OCI-M2 (cell line): ENCODE measurements around the gene FAM234B.

Source experiments
- DNase-seq: peaks from one replicate; lab custom pipeline; 2025; ENCODE audit not compliant: unreplicated experiment; lab: John Stamatoyannopoulos, UW

FAM234B gene

GRCh38 chr12:13044002-13044905, at the start of gene FAM234B:
Gene FAM234B, plus strand, starts transcription at chr12:13044381. Its CDS starts 23 bp downstream, at chr12:13044404.
- no peak for DNase-seq

- no peak for DNase-seq
Measured at GRCh38 chr12:12995088-12995487, 49.1 kb upstream of the FAM234B start.

DNA sequence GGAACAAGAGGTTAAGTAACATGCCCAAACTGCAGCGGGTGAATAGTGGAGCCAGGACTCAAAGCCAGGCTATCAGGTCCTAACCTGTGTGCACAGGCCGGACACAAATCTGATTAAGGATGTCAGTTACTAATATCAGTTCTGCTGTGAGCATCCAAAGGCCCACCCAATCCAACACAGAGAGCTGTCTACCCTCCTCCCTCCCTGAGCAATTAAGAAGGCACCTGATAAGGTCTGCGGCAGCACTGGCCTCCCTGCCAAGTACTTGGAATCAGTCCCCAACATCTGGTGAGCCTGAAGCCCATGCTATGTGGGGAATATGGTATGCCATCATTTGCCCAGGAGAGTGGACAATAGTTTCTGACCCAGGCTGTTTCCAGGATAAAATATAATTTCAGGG, 48.0 kb upstream of the FAM234B start:
- DNase-seq, result no peak

- DNase-seq, result no peak
Measured at GRCh38 chr12:12997156-12997555, 47.0 kb upstream of the FAM234B start.

DNA sequence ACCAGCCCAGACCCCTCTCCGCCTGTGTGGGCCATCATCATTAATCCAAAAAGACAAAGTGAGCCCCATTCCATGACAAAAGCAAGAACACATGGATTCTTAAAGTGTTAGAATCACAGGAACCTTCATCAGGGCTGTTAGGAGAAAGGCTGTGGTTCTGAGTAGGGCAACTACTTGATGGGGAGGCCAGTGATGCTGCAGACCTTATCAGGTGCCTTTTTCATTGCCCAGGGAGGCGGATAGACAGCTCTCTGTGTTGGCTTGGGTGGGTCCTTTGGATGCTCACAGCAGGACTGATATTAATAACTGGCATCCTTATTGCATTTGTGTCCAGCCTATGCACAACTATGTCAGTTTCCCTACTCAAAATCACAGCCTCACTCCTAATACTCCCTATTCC, 46.4 kb upstream of the FAM234B start:
- no peak for DNase-seq

DNA sequence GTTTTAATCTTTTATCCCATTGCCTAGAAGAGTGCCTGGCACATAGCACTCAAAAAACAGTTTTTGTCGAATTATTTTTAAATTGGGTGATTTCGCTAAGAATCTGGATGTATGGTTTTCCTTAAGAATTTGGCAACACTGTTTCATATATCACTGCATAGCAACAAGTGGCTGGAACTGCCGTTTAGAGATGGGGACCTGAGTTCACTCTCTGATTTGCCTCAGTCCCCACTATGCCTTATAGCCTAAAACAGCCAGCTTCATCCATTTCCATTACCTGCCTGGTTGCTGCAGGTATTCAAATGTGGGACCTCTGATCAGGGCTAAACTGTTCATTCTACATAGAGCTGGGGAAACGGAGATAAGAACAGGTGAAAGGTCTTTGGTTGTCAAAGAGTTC, 45.9 kb upstream of the FAM234B start:
- no peak for DNase-seq

GRCh38 chr12:12999271-12999958, 44.8 kb upstream of the FAM234B start:
- no peak for DNase-seq

DNA sequence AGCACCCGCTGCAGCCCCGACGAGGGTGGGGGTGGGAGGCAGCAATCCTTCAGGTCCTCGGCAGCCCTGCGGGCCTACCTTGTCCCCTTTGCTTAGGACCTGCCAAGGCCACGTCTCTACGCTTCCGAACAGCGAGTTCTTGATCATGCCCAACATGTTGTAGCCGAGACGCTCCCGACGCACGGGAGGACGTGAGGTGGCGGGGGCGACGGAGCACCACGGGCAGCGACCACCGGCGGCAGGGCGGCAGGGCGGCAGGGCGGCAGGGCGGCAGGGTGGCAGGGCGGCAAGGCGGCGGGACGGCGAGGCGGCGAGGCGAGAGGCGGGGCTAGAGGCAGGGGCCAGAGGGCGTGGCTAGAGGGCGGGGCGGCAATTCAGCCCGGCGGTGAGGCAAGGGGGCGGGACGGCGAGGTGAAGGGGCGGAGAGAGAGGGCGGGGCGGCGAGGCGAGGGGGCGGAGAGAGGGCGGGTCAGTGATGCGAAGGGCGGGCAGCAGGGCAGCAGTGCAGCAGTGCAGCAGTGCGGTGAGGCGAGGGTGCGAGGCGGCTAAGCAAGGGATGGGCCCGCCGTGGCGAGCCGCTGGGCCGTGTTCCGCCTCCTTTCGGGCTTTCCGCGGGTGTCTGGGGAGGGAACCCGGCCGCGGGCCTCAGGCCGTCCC, 44.1 kb upstream of the FAM234B start, which contains the start of gene HEBP1:
Gene HEBP1 (minus strand): TSS at position 307 of the 657 bp plus-strand sequence. CDS start 151 bp downstream, at position 156.
- DNase-seq, result no peak

GRCh38 chr12:13000616-13000924, 43.6 kb upstream of the FAM234B start:
- DNase-seq, result no peak

DNA sequence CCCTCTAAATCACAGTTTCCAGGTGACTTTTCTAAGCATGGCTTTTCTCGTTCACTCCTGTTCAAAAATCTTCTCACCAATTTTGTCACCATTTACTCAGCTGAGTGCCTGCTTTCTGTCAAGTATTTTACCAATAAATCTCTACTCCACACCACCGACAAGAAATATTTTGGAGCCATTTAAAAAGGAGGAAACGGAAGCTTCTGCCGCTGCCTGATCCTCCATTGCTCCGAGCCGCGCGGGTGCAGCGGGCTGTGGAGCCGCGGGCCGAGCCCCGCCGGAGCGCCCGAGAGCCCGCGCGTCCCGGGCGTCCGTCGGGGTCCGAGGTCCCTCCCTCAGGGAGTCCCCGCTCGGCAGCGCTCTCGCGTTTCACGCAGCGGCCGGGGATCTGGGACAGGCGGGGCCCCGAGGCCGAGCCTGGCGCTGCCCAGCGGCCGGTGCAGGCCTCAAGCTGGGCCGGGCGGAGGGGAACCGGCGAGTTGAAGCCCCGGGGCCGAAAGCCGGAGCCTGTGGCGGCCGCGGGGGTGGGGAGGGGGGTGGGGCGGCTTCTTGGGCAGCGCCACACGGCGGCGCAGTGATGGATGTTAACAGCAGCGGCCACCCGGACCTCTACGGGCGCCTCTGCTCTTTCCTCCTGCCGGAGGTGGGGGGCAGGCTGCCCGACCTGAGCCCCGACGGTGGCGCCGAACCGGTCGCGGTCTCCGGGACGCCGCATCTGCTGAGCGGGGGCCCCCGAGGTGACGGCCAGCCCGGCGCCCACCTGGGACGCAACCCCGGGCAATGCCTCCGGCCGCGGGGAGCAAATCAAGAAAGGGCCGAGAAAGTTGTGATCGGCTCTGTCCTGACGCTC, 43.0 kb upstream of the FAM234B start:
- DNase-seq, result no peak

DNA sequence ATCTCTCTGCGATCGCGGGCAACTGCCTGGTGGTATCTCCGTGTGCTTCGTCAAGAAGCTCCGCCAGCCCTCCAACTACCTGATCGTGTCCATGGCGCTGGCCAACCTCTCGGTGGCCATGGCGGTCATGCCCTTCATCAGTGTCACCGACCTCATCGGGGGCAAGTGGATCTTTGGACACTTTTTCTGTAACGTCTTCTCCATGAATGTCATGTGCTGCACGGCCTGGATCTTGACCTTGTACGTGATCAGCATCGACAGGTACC, 42.5 kb upstream of the FAM234B start:
- no peak for DNase-seq

DNA sequence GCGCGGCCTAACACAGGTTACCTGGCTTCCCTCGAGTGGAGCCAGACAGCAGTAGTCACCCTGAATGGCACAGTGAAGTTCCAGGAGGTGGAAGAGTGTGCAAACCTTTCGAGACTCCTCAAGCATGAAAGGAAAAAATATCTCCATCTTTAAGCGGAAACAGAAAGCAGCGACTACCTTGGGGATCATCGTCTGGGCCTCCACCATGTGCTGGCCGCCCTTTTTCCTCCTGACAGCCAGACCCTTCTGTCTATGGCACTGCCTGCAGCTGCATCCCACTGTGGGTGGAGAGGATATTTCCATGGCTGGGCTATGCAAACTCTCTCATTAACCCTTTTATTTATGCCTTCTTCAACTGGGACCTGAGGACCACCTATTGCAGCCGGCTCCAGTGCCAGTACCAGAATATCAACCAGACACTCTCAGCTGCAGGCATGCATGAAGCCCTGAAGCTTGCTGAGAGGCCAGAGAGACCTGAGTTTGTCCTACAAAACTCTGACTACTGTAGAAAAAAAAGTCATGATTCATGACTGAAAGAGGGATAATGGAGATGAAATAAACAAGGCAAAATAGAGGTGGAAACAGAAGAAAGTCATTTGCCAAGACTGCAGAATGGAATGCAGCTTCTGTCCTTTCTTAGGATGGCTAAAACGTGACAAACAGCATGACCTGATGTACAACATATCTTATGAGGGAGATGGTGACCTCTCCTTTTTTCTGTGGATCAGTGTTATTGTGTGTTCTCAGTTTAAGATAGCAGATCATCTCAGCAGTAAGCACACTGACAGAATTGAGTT, 41.7 kb upstream of the FAM234B start:
- DNase-seq, result no peak

DNA sequence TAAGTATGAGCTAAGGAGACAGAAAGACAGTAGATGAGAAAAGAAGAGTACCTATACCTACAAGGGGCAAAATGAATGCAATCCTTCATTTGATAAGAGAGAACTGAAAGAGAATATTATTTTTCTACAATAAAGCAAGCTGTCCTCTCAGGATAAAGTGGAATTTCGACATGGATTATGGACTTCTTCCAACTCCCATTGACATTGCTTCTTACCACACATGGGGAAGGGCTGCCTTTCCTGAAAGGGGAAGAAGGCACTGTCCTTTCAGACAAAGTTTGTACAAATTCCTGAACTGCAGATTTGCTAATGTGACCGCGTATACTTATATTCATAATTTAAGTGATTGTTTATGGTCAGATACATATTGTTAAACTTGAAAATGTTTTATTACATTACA, 39.8 kb upstream of the FAM234B start:
- DNase-seq, result no peak

DNA sequence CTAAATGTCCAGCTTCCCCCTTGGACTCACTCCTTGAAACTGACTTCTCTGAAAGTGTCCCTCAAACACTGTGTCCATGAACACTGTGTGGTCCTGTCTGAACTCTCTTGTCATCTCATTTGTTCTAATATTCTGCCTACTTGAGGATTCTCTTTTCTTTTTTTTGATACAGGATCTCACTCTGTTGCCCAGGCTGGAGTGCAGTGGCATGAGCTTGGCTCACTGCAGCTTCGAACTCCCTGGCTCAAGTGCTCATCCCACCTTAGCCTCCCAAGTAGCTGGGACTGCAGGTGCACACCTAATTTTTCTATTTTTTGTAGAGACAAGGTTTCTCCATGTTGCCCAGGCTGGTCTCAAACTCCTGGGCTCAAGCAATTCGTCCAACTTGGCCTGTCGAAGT, 39.2 kb upstream of the FAM234B start:
- no peak for DNase-seq

GRCh38 chr12:13005649-13006048, 38.5 kb upstream of the FAM234B start:
- no peak for DNase-seq

DNA sequence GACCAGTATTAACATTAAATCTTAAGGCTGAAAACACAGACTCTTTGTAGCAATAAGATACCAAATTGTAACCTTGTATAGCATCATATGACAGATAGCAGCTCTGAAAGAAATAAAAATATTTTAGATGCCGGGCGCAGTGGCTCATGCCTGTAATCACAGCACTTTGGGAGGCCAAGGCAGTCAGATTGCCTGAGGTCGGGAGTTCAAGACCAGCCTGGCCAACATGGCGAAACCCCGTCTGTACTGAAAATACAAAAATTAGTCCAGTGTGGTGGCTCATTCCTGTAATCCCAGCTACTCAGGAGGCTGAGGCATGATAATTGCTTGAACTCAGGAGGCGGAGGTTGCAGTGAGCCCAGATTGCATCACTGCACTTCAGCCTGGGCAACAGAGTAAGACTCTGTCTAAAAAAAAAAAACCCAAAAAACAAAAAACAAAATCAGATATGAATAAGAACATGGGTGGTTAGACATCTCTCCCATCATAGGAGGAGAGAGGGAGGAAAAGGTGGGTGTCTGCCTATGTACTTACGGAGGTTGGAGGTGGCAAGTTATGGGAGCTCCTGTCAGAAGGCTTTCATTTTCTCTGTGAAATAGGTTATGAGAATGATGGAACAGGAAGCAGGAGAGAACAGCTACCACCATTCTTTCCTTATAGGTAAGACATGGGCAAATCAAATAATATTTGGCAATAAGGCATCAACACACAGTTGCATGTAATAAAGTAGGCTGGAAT, 36.5 kb upstream of the FAM234B start:
- DNase-seq, result no peak

GRCh38 chr12:13008741-13009380, 35.3 kb upstream of the FAM234B start:
- no peak for DNase-seq

DNA sequence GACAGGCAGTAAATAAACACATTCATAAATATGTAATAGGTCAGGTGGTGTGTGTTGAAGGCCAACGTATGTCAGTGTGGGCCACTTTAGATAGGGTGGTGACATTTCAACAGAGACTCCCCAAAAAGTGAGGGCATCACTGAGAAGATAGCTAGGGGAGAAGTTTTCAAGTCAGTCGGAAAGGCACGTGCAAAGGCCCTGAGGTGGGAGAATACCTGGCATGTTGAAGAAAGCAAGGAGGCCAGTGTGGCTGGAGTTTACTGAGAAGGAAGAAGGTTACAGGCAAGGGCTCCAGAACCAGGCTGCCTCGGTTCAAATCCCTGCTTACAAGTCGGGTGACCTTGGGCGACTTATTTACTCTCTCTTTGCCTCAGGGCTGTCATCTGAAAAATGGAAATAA, 33.1 kb upstream of the FAM234B start:
- DNase-seq, result no peak

DNA sequence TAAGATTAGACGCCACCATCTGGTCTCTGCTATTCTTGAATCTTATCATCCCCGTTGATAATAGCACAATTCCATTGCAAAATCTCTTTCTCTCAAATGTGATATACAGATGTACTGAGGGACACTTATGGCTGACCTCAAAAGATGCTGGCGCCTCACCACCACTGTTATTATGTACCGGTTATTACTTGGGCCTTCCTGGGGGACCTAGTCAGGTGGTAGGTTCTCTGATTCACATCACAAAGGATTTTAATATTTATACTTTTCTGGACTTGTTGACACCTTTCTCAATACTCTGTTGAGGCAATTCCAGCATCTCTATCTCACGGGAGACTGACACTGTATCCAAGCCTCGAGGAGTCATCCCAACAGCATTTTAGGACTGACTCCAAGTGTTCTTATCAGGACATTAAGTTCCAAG, 21.3 kb upstream of the FAM234B start:
- DNase-seq, result no peak
